HL-60 (cell line): ENCODE data around the gene WNT7A.

ENCODE experiments used
- GABPA ChIP-seq: IDR thresholded peaks from 2 replicates; pipeline ENCODE4 v1.6.1; 2012; ENCODE audit warnings: low read depth
- POLR2AphosphoS5 ChIP-seq: IDR thresholded peaks from 2 replicates; pipeline ENCODE4 v1.6.1; 2012; ENCODE audit warnings: low read depth
- TF ChIP-seq, protein P1 (sequence below): IDR thresholded peaks from one replicate; pipeline ENCODE4 v1.5.1; 2011; ENCODE audit warnings: low read length, control low read depth, inconsistent platforms; ENCODE audit not compliant: insufficient read depth
- TF ChIP-seq, protein P2 (sequence below): IDR thresholded peaks from 2 replicates; pipeline ENCODE4 v1.6.1; 2012; ENCODE audit warnings: low read depth; ENCODE audit not compliant: insufficient replicate concordance

DNA sequence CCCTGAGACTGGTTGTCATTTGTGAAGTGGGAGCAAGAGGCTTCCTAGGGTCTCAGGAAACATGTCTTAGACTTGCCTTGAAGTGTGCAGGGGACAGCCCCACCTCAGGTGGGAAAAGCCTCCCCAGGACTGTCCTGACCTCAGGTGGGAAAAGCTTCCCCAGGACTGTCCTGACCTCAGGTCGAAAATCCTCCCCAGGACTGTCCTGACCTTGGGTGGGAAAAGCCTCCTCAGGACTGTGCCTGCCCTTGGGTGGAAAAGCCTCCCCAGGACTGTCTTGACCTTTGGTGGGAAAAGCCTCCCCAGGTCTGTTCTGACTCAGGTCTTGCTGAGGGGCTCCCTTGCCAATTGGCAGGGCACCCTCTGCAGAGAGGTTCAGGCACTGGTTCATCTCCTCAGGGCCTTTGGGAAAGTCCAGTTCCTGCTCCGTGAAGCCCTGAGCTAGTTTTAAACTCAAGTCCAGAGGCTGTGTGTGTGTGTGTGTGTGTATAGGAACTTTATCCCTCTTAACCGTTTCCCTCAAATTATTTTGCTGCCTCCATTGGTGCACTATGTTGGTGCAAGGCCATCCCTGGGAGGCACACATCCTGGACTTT lies 64.7 kb downstream of the WNT7A start:
- no peak for TF ChIP-seq POLR2AphosphoS5
- TF ChIP-seq, protein P1, sequence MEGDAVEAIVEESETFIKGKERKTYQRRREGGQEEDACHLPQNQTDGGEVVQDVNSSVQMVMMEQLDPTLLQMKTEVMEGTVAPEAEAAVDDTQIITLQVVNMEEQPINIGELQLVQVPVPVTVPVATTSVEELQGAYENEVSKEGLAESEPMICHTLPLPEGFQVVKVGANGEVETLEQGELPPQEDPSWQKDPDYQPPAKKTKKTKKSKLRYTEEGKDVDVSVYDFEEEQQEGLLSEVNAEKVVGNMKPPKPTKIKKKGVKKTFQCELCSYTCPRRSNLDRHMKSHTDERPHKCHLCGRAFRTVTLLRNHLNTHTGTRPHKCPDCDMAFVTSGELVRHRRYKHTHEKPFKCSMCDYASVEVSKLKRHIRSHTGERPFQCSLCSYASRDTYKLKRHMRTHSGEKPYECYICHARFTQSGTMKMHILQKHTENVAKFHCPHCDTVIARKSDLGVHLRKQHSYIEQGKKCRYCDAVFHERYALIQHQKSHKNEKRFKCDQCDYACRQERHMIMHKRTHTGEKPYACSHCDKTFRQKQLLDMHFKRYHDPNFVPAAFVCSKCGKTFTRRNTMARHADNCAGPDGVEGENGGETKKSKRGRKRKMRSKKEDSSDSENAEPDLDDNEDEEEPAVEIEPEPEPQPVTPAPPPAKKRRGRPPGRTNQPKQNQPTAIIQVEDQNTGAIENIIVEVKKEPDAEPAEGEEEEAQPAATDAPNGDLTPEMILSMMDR: no peak
- TF ChIP-seq, protein P2, sequence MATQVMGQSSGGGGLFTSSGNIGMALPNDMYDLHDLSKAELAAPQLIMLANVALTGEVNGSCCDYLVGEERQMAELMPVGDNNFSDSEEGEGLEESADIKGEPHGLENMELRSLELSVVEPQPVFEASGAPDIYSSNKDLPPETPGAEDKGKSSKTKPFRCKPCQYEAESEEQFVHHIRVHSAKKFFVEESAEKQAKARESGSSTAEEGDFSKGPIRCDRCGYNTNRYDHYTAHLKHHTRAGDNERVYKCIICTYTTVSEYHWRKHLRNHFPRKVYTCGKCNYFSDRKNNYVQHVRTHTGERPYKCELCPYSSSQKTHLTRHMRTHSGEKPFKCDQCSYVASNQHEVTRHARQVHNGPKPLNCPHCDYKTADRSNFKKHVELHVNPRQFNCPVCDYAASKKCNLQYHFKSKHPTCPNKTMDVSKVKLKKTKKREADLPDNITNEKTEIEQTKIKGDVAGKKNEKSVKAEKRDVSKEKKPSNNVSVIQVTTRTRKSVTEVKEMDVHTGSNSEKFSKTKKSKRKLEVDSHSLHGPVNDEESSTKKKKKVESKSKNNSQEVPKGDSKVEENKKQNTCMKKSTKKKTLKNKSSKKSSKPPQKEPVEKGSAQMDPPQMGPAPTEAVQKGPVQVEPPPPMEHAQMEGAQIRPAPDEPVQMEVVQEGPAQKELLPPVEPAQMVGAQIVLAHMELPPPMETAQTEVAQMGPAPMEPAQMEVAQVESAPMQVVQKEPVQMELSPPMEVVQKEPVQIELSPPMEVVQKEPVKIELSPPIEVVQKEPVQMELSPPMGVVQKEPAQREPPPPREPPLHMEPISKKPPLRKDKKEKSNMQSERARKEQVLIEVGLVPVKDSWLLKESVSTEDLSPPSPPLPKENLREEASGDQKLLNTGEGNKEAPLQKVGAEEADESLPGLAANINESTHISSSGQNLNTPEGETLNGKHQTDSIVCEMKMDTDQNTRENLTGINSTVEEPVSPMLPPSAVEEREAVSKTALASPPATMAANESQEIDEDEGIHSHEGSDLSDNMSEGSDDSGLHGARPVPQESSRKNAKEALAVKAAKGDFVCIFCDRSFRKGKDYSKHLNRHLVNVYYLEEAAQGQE: no peak
- no peak for TF ChIP-seq GABPA
